Left ventricle myocardium superior (tissue), 1 donor: Measurements from ENCODE around the gene ACSS3. TPM values are rescaled to one million over a fixed set of nuclear protein-coding genes. Genes with fewer than 3 reads are reported as not detected.

Experiments used
- ATAC-seq: fragments of 200-7000 bp; cut with Tn5 transposase; one replicate; pipeline ENCODE4 v1.9.1; 2020; ENCODE audit warnings: mild to moderate bottlenecking, moderate library complexity
- DNase-seq: peaks from one replicate; pipeline ENCODE4 v3.0.0-alpha.2; 2020
- intact Hi-C: fragments of 100-400 bp; cut with micrococcal nuclease; formaldehyde crosslinking; loops from one replicate; pipeline ENCODE4 v1.11.0; 2022
- microRNA-seq: library from miRNA; unstranded; fragments of <30 nt; microRNA quantifications from one replicate; pipeline ENCODE4 v1.2.0, GENCODE V29; 2020; ENCODE audit warnings: borderline number of aligned reads
- total RNA-seq: library from RNA; stranded (reverse); fragmentation: NEBNext Ultra II Directional; extraction: Animal tissue kit (Norgen Biotek cat#: 25700); gene quantifications from one replicate; pipeline ENCODE4 v1.2.1, GENCODE V29; 2021
- donor health status: DM: no; HTN: yes; CAD: no; lungs with severe emphysema.

ACSS3 gene
- total RNA-seq, 1 donor from 2014 or later, result 22.0 TPM

DNA sequence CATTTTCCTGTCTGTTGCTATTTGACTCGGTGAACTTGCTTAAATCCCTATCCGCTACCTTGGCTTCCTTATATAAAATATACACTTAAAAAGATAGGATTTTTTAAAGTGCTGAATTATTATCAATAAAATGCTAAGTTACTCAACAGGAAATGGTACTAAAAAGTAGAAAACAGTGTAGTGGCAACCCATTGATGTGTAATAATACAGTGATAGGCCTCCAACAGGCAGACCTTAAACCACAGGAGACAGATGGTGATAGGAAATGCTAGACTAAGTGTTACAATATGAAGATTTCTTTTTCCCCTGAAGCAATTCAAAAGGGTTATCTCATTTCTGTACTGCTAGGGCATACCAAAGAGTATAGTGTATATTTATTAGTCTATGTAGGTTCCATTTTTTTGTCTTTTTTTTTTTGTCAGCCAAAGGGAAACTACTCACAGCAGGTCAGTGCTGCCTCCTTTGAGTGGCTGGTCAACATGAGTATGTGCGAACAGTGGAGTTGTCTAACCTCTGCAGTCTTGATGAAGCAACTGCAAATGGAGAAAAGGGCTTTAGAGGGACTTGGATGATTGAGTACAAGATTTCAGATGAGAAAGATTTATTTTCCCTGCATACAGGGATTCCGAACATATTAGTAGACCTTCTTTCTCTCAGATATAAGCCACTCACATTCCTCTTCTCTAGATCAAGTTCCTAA lies 183.8 kb downstream of the ACSS3 start:
- DNase-seq, result no peak
- ATAC-seq, result no peak
- intact Hi-C loops, result no loop called here

DNA sequence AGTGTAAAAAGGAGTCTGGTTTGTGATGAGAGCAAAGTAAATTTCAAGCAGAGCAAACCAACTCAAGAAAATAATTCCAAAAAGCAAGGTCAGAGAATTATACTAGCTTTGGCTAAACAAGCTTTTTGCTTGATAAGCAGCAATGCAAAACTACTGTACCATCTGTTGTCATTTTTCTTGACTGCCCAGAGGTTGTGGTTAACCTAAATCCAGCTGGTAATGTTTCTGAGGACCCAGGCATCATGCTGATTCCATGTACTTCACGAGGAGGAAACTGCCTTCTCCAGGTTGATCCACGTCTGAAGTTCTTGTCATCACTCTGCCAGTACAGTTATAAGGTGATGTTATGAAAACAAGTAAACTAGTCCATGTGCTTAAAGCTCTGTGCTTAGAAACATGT lies 185.2 kb downstream of the ACSS3 start:
- ATAC-seq (no peak), DNase-seq (no peak)
- intact Hi-C loops, result no loop called here

DNA sequence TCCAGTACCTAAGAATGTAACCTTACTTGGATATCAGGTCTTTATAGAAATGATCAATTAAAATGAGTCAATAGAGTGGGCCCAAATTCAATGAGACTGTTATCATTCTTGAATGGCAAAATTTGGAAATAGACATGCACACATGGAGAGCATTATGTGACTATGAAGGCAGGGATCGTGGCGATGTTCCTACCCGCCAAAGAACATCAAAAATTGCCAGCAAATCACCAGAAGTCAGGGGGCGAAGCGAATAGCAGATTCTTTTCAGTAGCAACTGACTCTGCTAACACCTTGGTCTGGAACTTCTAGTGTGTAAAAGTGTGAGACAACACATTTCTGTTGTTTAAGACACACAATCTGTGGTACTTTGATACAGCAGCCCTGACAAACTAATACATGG lies 192.5 kb downstream of the ACSS3 start:
- DNase-seq (no peak), ATAC-seq (no peak)
- intact Hi-C loops, result no loop called here

DNA sequence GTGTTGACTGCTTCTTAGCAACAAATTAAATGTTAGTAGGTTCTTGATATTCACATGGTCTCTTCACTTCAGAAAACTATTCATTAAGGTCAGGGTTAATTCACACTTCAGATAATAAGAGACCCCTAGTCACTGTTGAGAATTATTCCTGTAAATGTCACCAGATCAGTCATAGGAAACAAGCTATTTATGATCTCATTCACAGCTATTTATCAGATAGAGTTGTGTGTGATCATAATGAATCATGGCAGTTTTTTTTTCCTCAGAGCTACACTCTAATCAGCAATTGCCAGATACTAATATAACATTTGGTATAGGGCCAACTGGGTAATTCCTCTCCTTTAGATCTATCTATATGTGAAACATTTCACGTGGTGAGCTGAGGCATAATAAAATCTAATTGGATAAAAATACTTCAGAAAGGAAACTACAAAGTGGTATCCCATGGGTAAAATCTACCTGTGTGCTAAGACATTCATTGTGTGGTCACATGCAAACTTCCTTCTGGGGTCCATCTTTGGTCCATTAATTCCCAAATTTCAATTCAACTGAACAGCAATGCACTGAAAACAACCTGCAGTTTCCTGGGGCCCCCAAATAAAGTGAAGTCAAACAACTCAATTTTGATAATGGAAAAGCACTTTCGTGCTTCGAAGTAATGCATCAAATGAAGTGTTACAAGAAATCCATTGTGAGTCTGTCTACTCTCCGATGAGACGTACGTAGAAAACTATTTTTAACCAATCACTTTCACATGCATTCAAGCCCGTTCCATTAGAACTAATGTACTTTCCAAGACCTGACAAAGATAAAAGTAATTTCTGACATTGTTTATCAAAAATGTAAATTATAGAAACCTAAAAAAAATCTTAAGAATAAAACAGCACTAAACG lies 197.0 kb downstream of the ACSS3 start:
- ATAC-seq, result no peak
- no peak for DNase-seq
- intact Hi-C loops, result no loop called here

DNA sequence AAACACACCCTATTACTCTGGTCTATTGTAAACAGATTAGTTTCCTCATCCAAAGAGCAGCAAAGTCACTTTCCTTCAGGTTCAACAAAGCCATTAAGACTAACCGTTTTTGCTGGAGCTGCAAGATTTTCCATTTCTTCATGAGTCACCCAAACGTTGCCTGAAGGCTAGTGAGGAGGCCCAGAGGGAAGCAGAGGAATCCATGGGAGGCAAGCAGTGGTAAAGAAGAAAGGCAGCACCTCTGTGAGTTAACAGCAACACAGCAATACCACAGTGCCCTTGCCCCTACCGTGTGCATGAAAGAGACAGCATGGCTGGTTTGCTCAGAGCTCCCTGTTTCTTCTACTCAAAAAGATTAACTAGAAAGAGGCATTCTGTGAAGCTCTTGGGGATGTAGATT lies 206.3 kb downstream of the ACSS3 start:
- intact Hi-C loops, result no loop called here
- ATAC-seq, result no peak

DNA sequence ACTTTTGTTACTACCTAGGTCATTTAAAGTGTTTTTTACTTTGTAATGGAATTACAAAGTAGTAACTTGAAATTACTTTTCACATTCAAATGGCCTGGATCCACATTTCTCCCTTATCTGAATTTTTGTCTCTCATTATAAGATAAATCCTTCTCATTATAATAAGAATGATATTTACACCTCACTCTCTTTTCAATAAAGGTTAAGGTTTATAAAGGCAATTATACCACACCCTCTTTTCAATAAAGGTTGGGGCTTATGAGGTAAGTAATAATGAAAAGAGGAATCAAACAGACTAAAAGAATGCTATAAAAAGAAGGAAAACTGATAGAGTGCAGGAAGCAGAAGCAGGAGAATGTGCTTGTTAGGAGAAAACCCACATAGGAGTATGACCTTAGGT lies 210.8 kb downstream of the ACSS3 start:
- intact Hi-C loops, result no loop called here
- no peak for DNase-seq
- no peak for ATAC-seq

More for the DNA sequence above, 206.3 kb downstream of the ACSS3 start:
- no peak for DNase-seq

DNA sequence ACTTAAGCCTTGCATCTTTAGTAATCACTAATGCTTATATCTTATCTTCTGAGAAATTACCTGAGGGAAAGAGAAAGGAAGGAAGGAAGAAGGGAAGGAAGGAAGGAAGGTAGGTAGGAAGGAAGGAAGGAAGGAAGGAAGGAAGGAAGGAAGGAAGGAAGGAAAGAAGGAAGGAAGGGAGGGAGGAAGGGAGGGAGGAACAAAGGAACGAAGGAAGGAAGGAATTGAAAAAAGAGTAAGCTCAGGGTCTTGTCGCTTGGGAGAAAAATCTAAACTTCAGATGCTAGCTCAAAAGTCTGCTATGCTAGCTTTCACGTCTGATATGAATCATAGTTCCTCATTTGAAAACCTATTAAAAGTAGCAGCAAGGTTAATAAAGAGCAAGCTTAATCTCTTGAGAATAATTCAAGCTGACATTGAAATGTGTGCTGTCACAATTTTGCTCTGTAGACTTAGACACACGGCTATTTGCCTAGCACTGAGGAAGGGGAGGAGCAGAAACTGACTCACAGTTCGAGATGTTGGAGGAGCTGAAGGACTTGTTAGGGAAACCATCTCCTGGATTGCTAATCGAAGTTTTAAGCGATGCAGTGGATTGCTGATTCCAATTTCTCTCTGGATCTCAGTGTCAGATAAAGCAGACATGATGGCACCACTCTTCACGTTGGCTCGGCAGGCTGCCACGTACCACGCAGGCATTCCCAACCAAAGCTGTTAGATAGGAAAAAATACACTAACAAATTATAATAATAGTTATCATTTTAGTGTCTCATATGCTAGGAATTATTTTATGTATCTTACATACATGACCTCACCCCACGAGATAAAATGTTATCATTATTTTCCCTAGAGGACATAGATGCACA lies 216.7 kb downstream of the ACSS3 start:
- intact Hi-C loops, result no loop called here
- DNase-seq (no peak), ATAC-seq (no peak)

DNA sequence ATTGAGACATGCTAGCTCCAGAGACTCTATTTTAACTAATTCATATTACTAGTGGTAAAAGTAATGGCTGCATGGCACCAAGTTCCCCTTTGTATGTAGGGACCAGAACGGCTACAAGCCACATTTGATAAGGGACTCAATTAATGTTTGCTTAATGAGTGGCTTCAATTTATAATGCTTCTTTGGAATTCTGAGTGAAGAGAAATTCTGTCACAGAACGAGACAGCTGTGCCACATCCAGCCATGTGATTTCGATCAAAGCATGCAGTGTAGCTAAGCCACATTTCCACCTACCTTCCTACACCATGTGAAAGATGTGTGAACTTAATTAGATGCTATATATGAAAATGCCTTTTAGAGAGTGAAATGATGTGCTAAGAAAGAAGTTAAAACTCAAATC lies 217.4 kb downstream of the ACSS3 start:
- ATAC-seq (no peak), DNase-seq (no peak)
- intact Hi-C loops, result no loop called here

DNA sequence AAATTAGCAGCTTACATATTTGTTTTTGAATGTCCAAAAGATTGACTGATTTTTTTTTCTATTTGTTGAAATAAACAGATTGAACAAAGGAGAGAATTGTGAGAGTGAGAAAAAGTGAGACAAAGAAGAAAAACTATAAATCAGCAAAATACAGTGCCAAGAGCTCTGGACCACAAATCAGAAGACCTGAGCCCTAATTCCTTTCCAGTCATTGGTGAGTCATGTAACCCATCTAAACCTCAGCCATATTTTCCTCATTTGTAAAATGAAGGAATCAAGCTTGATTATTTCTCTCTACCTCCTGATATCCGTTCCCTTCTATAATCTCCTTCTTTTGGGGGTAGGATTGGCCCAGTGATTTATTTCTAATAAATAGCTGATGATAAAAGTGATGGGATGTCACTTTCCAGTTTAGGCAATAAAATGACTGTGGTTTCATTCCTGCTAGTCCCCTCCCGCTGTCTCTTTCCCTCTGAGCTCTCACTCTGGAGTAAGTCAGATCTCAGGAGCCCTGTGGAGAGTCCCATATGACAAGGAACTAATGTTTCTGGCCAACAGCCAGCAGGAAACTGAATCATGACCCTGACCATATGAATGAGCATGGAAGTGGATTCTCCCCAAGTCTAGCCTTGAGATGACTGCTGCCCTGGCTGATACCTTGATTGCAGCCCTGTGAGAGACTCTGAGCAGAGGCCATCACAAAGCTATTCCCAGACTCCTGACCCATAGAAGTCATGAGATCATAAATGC lies 218.9 kb downstream of the ACSS3 start:
- ATAC-seq (no peak), DNase-seq (no peak)
- intact Hi-C loops, result no loop called here

DNA sequence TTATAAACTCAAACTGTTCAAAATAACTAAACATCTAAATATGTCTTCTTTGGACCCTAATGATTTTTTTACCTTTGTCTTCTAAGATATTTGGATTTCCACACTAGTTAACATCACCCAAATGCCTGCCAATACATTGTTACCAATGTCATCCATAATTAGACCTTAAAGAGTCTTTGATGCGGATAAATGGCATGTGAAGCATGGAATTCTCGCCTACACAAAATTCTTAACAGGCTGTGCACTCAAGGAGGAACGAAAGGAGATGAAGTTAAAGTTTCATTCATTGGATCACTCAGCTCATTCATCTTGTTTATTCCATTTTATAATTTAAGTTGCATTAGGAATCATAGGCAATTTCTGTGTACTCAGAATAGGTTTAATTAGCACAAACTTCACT lies 219.7 kb downstream of the ACSS3 start:
- ATAC-seq (no peak), DNase-seq (no peak)
- intact Hi-C loops, result no loop called here

DNA sequence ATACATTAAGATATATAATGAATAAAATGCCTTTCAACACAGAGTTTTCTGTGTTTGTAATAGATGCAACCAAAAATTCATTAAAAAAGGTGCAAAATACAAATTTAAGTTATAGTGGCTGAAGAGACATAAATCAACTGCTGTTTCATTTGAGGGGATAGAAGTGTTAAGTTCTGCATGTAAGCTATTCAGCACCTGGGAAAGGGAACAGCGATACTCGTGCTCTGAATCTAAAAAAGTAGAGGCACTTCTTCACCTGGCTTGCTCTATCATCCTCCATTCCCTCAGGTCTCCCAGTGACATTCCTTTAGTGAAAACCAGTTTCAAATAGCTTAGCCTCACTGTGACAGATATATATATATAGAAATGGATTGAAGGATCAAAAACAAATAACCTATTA lies 222.6 kb downstream of the ACSS3 start:
- intact Hi-C loops, result no loop called here
- no peak for ATAC-seq
- no peak for DNase-seq

DNA sequence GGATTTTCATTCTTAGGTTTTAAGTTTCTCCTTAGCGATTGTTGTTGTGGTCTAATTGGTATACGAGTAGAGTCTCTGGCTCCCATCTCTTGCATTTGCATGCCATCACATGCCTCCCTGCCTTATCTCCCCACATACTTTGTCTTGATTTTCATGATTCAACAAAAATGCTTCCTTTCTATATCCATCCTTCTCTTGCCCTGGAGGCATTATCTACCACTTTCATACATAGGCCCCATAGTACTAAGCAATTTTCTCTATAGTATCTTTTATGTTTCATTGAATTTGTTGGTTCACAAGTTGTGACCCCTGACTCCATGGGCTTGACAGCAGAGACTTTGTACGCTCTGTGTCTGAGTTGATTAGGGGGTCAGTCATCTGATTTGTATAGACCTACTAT lies 226.1 kb downstream of the ACSS3 start:
- ATAC-seq (no peak), DNase-seq (no peak)
- intact Hi-C loops, result no loop called here

Small RNAs within 50 kb of the gene (microRNA-seq; reads per million reads assigned to microRNA genes)
- not detected for gene MIR4699

Other genes with a start within 250 kb of the ACSS3 start
- gene LIN7A, start 140.1 kb upstream of the ACSS3 start, total RNA-seq, result 14.4 TPM